Mononuclear cell (primary cell): Measurements from ENCODE around the gene CCDC177. TPM values are rescaled to one million over a fixed set of nuclear protein-coding genes. Genes with fewer than 3 reads are reported as not detected.

Source experiments
- H3K27me3 ChIP-seq: 2 replicates; pipeline ENCODE4 v1.6.0; 2011; ENCODE audit warnings: low read length, control low read depth; ENCODE audit not compliant: insufficient read depth
- H3K4me1 ChIP-seq: 2 replicates; pipeline ENCODE4 v1.5.1; 2011; ENCODE audit warnings: mild to moderate bottlenecking, low read length, control low read depth; ENCODE audit not compliant: insufficient read depth
- H3K4me3 ChIP-seq: 2 replicates; pipeline ENCODE4 v1.5.1; 2011; ENCODE audit warnings: mild to moderate bottlenecking, low read length, moderate library complexity
- H3K9me3 ChIP-seq: 2 replicates; pipeline ENCODE4 v1.5.1; 2011; ENCODE audit warnings: low read depth, mild to moderate bottlenecking, control low read depth, low read length
- total RNA-seq: library from RNA; depleted of rRNA; stranded (reverse); fragments of >200 nt; gene quantifications from one replicate; pipeline ENCODE4 v1.2.3, GENCODE V29; 2012

Gene CCDC177
- total RNA-seq, 1 donor, result not detected

GRCh38 chr14:69558774-69559173, 15.9 kb downstream of the CCDC177 start:
- Histone ChIP-seq H3K27me3 (peaks cover 15% of the 10 kb centered on the region), H3K4me1 (no peaks in the 10 kb centered on the region)

DNA sequence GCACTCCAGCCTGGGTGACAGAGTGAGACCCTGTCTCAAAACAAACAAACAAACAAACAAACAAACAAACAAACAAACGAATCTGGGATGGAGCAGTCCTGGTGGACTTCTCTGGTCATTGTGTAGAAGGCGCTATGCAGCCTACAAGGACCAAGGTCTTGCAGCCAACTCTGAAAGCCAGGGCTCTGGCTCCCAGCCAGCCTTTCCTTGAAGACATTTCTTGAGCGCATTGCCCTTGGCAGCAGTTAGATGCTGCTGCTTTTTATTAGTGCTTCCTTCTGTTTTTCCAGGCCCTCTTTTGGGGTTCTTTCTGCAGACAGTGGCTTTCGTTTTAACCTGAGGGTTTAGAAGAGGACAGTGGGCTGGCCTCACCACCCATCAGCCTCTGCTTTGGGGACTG, 20.2 kb downstream of the CCDC177 start:
- Histone ChIP-seq H3K9me3 (no peaks in the 10 kb centered on the region), H3K27me3 (peaks cover 2% of the 10 kb centered on the region), H3K4me3 (no peak overlapping the region), H3K4me1 (no peaks in the 10 kb centered on the region)

More at GRCh38 chr14:69558774-69559173, 15.9 kb downstream of the CCDC177 start:
- Histone ChIP-seq H3K4me3 (no peak overlapping the region), H3K9me3 (no peaks in the 10 kb centered on the region)

- H3K4me1 ChIP-seq, result no peaks in the 10 kb centered on the region
- H3K27me3 ChIP-seq, result peaks cover 7% of the 10 kb centered on the region
- no peak overlapping the region for H3K4me3 ChIP-seq
- H3K9me3 ChIP-seq, result no peaks in the 10 kb centered on the region
Measured at GRCh38 chr14:69553252-69553651, 21.4 kb downstream of the CCDC177 start.

- Histone ChIP-seq H3K4me3 (no peak overlapping the region), H3K4me1 (no peaks in the 10 kb centered on the region), H3K9me3 (no peaks in the 10 kb centered on the region), H3K27me3 (peaks cover 14% of the 10 kb centered on the region)
Measured at GRCh38 chr14:69551511-69551910, 23.2 kb downstream of the CCDC177 start.

DNA sequence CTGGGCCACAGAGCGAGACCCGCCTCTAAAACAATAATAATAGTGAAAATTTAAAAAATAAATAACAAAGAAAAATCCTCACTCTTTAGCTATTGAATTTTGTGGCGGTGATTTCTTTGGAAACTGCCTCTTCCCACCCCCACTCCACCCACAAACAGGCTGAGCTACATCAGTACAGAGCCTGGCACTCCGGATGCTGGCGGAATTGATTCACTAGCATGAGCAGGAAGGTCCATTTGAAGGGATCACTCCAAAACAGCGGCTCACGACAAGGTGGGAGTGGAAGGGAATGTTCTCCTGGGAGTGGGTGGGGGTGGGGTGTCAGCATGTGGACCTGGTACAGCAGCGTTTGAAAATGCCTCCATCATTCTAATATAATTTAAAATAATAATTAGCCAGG, 26.1 kb downstream of the CCDC177 start:
- peaks cover 14% of the 10 kb centered on the region for H3K27me3 ChIP-seq
- no peaks in the 10 kb centered on the region for H3K9me3 ChIP-seq
- no peak overlapping the region for H3K4me3 ChIP-seq
- H3K4me1 ChIP-seq, result peaks cover 10% of the 10 kb centered on the region

GRCh38 chr14:69547701-69548348, 26.8 kb downstream of the CCDC177 start:
- peaks cover 14% of the 10 kb centered on the region for H3K27me3 ChIP-seq
- H3K9me3 ChIP-seq, result no peaks in the 10 kb centered on the region
- H3K4me1 ChIP-seq, result peaks cover 17% of the 10 kb centered on the region
- H3K4me3 ChIP-seq, result no peak overlapping the region

DNA sequence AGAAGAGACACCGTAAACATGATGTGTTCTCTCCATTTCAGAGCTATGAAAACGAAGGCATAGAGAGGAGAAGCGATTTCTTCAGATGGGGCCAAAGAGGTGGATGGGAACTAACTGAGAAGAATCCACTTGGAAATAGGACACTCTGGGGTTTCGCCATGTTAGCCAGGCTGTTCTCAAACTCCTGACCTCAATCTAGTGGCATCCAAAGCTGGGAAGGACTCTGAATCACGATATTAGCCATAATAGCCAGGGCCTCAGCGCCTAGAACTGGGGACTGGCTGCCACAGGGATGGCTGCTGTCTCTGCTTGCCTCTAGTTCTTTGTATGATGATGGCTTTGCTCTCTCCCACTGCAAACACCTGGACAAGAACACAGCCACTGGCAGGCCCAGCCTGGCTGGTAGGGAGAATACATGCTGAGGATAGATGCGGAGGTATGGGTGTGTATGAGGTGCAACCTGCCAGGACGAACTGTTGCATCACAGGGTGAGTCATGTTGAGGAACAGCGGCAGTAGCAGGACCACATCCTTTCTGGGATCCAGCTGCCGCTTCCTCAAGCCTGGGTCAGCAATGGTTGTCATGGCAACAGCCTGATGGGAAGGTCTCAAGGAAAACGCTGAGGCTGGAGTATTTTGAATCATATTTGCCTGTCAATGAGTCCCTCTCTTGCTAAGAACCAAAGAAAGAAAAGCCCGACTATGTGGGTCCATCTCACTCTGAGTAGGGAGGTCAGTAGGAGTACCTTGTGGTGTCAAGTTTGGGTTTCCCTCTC, 31.1 kb downstream of the CCDC177 start:
- no peak overlapping the region for H3K4me3 ChIP-seq
- peaks cover 9% of the 10 kb centered on the region for H3K27me3 ChIP-seq
- H3K4me1 ChIP-seq, result peaks cover 29% of the 10 kb centered on the region
- H3K9me3 ChIP-seq, result no peaks in the 10 kb centered on the region

DNA sequence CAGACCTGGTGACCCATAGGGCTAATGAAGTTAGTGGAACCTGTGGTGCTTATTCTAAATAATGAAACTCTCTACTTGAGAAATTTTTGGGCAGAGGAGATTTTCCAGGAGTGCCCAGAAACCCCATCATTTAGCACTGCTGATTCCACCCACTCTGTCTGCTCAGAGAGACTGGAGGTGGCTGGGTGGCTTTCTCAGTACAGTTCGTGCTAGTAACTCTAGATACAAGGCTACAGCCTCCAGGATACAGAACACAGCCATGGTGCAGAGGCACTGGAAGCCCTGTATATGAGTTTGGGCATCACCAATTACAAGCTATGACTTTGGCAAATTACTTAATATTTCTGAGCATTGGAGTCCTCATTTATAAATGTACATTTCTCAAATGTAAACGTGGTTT, 32.4 kb downstream of the CCDC177 start:
- Histone ChIP-seq H3K27me3 (peaks cover 4% of the 10 kb centered on the region), H3K4me1 (peaks cover 33% of the 10 kb centered on the region), H3K4me3 (no peak overlapping the region), H3K9me3 (no peaks in the 10 kb centered on the region)

GRCh38 chr14:69540654-69541335, 33.9 kb downstream of the CCDC177 start:
- Histone ChIP-seq H3K4me3 (no peak overlapping the region), H3K4me1 (peaks cover 35% of the 10 kb centered on the region), H3K9me3 (no peaks in the 10 kb centered on the region), H3K27me3 (peaks cover 4% of the 10 kb centered on the region)

DNA sequence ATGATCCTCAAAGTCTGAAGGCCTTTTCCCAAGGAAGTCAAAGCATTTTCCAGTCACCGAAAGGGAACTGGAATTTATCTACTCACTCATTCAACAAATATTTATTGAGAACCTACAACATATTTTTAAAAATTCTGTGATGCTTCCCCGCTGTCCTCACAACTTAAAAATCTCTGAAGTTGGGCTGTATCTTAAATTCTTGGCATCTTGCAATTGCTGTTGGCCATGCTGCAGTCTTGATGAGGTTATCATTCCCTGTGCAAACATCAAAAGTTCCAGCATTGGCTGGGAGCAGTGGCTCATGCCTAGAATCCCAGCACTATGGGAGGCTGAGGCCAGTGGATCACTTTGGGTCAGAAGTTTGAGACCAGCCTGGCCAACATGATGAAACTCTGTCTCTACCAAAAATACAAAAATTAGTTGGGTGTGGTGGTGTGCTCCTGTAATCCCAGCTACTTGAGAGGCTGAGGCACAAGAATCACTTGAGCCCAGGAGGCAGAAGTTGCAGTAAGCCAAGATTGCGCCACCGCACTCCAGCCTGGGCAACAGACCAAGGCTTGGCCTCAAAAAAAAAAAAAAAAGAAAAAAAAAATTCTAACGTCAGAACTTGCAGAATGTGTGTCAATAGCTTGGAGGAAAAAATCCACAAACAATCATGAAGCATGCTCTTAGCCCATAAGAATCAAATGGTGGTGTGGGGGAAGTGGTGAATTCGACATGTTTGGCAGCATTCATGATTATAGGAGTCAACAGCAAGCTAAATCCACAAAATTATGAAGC, 34.9 kb downstream of the CCDC177 start:
- peaks cover 4% of the 10 kb centered on the region for H3K27me3 ChIP-seq
- peaks cover 35% of the 10 kb centered on the region for H3K4me1 ChIP-seq
- H3K4me3 ChIP-seq, result no peak overlapping the region
- H3K9me3 ChIP-seq, result no peaks in the 10 kb centered on the region

- Histone ChIP-seq H3K4me1 (peaks cover 27% of the 10 kb centered on the region), H3K4me3 (no peak overlapping the region), H3K27me3 (peaks cover 4% of the 10 kb centered on the region), H3K9me3 (no peaks in the 10 kb centered on the region)
Measured at GRCh38 chr14:69538766-69539165, 35.9 kb downstream of the CCDC177 start.

DNA sequence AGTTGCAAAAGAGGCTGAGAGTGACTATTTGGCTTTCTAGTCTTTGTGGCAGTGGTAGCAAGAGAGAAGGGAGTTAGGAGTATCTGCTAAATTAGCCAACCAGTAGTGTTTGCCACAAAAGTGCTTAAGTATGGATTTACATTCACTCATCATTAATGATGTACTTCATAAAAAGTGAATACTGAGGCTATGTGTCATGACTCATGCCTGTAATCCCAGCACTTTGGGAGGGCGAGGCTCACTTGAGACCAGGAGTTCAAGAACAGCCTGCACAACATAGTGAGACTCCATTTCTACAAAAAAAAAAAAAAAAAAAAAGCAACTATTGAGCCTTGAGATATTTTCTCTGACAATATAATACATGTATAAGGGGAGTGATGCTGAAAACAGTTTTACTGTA, 36.8 kb downstream of the CCDC177 start:
- Histone ChIP-seq H3K27me3 (peaks cover 4% of the 10 kb centered on the region), H3K4me3 (no peak overlapping the region), H3K9me3 (no peaks in the 10 kb centered on the region), H3K4me1 (peaks cover 19% of the 10 kb centered on the region)

DNA sequence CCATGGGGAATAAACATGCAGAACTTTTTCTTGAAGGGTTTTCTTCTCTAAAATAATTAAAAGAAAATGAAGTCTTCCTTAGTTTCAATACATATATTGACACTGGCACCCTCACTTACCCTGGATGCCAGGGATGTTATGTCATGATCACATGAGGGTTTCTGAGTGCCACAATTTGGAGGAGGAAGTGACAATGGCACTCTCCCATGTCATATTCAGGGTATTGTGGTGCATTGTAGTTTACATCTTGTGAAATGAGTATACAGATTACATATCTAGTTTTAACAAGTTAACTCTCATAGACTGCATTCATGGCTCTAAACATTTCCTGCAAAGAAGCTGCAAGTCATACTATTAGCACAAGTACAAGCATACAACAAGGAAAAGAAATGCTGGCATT, 37.7 kb downstream of the CCDC177 start:
- Histone ChIP-seq H3K4me3 (no peak overlapping the region), H3K27me3 (peaks cover 4% of the 10 kb centered on the region), H3K4me1 (peaks cover 18% of the 10 kb centered on the region), H3K9me3 (no peaks in the 10 kb centered on the region)

DNA sequence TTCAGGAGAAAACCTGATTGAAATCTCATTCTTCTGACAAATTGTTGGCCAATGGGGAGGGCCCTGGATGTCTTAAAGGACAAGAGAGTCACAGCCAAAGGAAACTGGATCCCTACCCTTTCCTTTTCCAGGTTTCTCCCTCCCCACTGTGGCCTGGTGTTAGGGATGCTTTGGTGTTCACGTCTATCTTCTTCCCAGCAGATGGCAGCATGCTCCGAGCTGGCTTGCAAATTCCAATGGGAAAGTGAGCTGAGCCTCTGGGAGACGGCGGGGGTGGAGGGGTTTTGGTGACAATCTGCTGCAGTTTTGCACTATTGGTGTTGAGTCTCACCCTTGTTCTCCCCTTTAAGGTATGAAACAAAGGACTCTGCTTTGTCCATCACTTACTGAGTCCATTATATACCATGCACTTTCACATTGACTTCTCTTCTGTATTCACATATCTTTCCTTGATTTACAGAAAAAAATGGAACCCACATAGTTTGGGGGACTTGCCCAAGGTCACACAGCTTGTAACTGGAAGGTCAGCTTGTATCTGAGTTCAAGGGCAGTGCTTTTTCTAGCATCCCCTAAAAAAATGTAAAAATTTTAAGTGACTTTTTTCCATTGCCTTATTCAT, 39.3 kb downstream of the CCDC177 start:
- H3K4me3 ChIP-seq, result no peak overlapping the region
- peaks cover 10% of the 10 kb centered on the region for H3K4me1 ChIP-seq
- peaks cover 4% of the 10 kb centered on the region for H3K27me3 ChIP-seq
- H3K9me3 ChIP-seq, result no peaks in the 10 kb centered on the region
